ENCODE measurements around the gene GLIS1. TPM values are rescaled to one million over a fixed set of nuclear protein-coding genes. Genes with fewer than 3 reads are reported as not detected.

Gene GLIS1
- total RNA-seq, 1 donor, result 1.6 TPM

DNA sequence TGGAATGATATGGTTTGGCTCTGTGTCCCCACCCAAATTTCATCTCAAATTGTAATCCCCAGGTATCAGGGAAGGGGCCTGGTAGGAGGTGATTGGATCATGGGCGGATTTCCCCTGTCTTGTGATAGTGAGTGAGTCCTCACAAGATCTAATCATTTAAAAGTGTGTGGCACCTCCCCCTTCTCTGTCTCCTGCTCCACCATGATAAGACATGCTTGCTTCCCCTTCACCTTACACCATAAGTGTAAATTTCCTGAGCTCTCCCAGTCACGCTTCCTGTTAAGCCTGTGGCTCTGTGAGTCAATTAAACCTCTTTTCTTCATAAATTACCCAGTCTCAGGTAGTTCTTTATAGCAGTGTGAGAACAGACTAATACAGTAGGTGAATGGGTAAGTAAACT lies 170.4 kb downstream of the GLIS1 start:
- no peak for DNase-seq (ENCODE audit: low read depth)
- TF ChIP-seq, protein P1, sequence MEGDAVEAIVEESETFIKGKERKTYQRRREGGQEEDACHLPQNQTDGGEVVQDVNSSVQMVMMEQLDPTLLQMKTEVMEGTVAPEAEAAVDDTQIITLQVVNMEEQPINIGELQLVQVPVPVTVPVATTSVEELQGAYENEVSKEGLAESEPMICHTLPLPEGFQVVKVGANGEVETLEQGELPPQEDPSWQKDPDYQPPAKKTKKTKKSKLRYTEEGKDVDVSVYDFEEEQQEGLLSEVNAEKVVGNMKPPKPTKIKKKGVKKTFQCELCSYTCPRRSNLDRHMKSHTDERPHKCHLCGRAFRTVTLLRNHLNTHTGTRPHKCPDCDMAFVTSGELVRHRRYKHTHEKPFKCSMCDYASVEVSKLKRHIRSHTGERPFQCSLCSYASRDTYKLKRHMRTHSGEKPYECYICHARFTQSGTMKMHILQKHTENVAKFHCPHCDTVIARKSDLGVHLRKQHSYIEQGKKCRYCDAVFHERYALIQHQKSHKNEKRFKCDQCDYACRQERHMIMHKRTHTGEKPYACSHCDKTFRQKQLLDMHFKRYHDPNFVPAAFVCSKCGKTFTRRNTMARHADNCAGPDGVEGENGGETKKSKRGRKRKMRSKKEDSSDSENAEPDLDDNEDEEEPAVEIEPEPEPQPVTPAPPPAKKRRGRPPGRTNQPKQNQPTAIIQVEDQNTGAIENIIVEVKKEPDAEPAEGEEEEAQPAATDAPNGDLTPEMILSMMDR (IDR thresholded peaks at IDR 0.05; ENCODE audit: insufficient read depth, low read length), result no peak

DNA sequence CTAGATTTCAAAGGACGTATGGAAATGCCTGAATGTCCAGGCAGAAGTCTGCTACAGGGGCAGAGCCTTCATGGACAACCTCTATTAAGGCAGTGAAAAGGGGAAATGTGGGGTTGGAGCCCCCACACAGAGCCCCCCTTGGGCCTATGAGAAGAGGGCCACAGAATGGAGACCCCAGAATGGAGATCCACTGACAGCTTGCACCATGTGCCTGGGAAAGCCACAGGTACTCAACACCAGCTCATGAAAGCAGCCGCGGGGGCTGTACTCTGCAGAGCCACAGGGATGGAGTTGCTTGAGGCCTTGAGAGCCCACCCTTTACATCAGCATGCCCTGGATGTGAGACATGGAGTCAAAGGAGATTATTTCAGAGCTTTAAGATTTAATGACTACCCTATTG lies 171.1 kb downstream of the GLIS1 start:
- TF ChIP-seq, protein P1 (IDR thresholded peaks at IDR 0.05; ENCODE audit: insufficient read depth, low read length), result no peak
- H3K4me3 ChIP-seq (ENCODE audit: low read depth, low read length), result no peak overlapping the region
- DNase-seq (ENCODE audit: low read depth), result no peak

More for the DNA sequence above, 170.4 kb downstream of the GLIS1 start:
- H3K4me3 ChIP-seq (ENCODE audit: low read depth, low read length), result no peak overlapping the region

DNA sequence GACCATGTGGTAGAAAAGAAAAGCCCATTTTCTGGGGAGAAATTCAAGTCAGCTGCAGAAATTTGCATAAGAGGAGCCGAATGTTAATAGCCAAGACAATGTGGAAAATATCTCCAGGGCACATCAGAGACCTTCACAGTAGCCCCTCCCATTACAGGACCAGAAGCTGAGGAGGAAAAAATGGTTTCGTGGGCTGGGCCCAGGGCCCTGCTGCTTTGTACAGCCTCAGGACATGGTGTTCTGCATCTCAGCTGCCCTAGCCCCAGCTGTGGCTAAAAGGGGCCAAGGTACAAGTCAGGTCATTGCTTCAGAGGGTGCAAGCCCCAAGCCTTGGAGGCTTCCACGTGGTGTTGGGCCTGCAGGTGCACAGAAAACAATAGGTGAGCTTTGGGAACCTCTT lies 171.5 kb downstream of the GLIS1 start:
- TF ChIP-seq, protein P1 (IDR thresholded peaks at IDR 0.05; ENCODE audit: insufficient read depth, low read length), result no peak
- DNase-seq (ENCODE audit: low read depth), result no peak

DNA sequence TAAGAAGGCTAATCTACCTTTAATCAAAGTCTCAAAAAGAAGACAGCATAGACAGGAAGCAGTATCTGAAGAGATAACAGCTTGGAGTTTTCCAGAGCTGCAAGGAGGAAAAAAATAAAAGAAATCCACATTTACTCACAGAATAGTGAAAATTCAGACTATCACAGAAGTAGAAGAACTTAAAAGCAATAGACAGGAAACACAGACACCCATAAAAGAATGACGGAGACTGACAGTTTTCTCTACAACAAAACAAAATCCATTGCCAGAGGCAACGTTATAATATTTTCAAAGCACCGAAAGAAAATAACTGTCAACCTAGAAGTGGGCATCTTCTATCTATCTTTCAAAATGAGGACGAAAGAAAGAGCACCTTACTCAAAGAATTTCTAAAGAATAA lies 175.4 kb downstream of the GLIS1 start:
- TF ChIP-seq, protein P1 (IDR thresholded peaks at IDR 0.05; ENCODE audit: insufficient read depth, low read length), result no peak
- H3K4me3 ChIP-seq (ENCODE audit: low read depth, low read length), result no peak overlapping the region
- DNase-seq (ENCODE audit: low read depth), result no peak

More for the DNA sequence above, 171.5 kb downstream of the GLIS1 start:
- no peak overlapping the region for H3K4me3 ChIP-seq (ENCODE audit: low read depth, low read length)

DNA sequence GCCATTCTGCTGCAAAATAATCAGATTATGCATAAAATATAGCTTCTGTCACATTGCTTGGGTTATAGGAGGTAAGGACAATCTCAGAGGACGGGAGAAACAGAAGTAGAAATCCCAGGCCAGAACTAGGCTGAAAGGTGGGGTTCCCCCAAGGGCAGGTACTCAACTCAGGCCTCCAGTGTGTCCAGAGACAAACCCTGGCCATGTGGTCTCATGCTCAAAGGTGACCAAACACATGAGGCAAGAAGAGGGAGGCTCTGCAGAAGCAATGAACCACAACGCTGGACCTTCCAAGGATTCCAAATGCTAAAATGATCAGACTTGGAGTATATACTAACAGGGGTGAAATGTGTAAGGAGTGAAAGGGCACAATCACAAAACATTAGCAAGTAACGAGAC lies 176.0 kb downstream of the GLIS1 start:
- TF ChIP-seq, protein P1 (IDR thresholded peaks at IDR 0.05; ENCODE audit: insufficient read depth, low read length), result no peak
- DNase-seq (ENCODE audit: low read depth), result no peak
- H3K4me3 ChIP-seq (ENCODE audit: low read depth, low read length), result no peak overlapping the region

DNA sequence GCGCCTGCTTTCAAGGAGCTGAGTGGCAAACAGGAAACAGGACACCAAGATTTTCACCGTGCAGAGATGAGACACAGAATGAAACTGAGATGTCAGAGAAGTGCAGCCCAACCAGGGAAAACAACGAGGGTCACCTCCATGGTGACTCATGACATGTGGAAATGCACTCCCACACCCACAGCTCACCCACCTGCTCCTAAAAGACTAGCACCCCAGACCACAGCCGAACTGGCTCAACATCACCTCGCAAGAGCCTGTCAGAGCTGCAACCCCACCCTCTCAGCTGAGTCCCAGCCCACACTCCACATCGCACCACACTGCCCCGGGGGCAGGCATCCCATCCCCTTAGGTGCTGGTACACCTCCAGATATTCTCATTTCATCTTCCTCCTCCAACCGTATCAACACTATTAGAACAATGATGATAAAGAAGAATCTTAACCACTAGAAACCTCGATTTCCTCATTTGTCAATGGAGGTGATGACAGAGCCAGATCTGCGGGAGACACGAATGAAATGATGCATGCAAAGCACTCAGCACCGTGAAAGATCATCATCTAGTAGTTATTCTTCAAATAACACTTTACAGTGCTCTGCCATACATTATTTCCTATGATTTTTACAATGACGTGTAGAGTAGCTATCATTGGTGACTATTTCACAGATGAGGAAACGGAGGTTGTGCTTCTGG lies 176.5 kb downstream of the GLIS1 start:
- no peak overlapping the region for H3K4me3 ChIP-seq (ENCODE audit: low read depth, low read length)
- TF ChIP-seq, protein P1 (IDR thresholded peaks at IDR 0.05; ENCODE audit: insufficient read depth, low read length), result no peak
- no peak for DNase-seq (ENCODE audit: low read depth)
